SU-DHL-6 (cell line): ENCODE data around the gene AGAP3.

Source experiments
- EZH2phosphoT487 ChIP-seq: fragments of 200-600 bp; sonication (generic), shearing (Covaris generic); conservative IDR thresholded peaks from 2 replicates; pipeline ENCODE4 v1.6.1; 2018; ENCODE audit warnings: mild to moderate bottlenecking, antibody characterized with exemption, low read length, moderate library complexity, mixed read lengths
- TF ChIP-seq, protein P1 (sequence below): fragments of 200-600 bp; sonication (generic); IDR thresholded peaks from one replicate; pipeline ENCODE4 v1.5.1; 2017; ENCODE audit warnings: antibody characterized with exemption, mild to moderate bottlenecking, low read length, moderate library complexity; ENCODE audit not compliant: insufficient read depth, poor library complexity, severe bottlenecking

GRCh38 chr7:151100921-151101320 is 14.6 kb downstream of the AGAP3 start:
- TF ChIP-seq, protein P1, sequence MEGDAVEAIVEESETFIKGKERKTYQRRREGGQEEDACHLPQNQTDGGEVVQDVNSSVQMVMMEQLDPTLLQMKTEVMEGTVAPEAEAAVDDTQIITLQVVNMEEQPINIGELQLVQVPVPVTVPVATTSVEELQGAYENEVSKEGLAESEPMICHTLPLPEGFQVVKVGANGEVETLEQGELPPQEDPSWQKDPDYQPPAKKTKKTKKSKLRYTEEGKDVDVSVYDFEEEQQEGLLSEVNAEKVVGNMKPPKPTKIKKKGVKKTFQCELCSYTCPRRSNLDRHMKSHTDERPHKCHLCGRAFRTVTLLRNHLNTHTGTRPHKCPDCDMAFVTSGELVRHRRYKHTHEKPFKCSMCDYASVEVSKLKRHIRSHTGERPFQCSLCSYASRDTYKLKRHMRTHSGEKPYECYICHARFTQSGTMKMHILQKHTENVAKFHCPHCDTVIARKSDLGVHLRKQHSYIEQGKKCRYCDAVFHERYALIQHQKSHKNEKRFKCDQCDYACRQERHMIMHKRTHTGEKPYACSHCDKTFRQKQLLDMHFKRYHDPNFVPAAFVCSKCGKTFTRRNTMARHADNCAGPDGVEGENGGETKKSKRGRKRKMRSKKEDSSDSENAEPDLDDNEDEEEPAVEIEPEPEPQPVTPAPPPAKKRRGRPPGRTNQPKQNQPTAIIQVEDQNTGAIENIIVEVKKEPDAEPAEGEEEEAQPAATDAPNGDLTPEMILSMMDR, result no peak
- no peak for TF ChIP-seq EZH2phosphoT487
